Adrenal gland (tissue), 5 donors: ENCODE results near the gene XPO4.

Source experiments
- POLR2A ChIP-seq, 2 donors: fragments of 450-650 bp; IDR thresholded peaks; one replicate each; pipeline ENCODE4 v1.6.1; 2017; ENCODE audit warnings: antibody characterized with exemption in 2 of 2, mild to moderate bottlenecking in 2 of 2, moderate library complexity in 1 of 2
- TF ChIP-seq, protein P1 (sequence below), 6 experiments: fragments of 450-650 bp in 4 of 6; fragments of 200-600 bp in 2 of 6; sonication (generic) in 1 of 6; IDR thresholded peaks; 1 replicate in 5 of 6; 2 replicates in 1 of 6; pipeline versions ENCODE4 v1.5.1 to v1.8.0; 2016 to 2021; ENCODE audit warnings: antibody characterized with exemption in 6 of 6, mild to moderate bottlenecking in 2 of 6, moderate library complexity in 1 of 6
- donor health status: DM: no; HTN: no; CAD: no.

DNA sequence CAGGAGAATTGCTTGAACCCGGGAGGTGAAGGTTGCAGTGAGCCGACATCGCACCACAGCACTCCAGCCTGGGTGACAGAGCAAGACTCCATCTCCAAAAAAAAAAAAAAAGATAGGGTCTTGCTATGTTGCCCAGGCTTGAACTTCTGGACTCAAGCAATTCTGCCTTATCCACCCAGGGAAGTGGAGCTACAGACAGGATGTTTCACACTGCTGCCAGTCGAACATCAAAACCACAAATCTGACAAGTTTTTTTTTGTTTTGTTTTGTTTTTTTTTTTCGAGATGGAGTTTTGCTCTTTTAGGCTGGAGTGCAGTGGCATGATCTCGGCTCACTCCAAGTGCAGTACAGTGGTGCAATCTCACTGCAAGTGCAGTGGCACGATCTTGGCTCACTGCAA, 10.8 kb downstream of the XPO4 start:
- no peak for TF ChIP-seq POLR2A (IDR thresholded peaks at IDR 0.05)
- TF ChIP-seq, protein P1, sequence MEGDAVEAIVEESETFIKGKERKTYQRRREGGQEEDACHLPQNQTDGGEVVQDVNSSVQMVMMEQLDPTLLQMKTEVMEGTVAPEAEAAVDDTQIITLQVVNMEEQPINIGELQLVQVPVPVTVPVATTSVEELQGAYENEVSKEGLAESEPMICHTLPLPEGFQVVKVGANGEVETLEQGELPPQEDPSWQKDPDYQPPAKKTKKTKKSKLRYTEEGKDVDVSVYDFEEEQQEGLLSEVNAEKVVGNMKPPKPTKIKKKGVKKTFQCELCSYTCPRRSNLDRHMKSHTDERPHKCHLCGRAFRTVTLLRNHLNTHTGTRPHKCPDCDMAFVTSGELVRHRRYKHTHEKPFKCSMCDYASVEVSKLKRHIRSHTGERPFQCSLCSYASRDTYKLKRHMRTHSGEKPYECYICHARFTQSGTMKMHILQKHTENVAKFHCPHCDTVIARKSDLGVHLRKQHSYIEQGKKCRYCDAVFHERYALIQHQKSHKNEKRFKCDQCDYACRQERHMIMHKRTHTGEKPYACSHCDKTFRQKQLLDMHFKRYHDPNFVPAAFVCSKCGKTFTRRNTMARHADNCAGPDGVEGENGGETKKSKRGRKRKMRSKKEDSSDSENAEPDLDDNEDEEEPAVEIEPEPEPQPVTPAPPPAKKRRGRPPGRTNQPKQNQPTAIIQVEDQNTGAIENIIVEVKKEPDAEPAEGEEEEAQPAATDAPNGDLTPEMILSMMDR (IDR thresholded peaks at IDR 0.05), result no peak
